ENCODE measurements around the gene CLDN4. TPM values are rescaled to one million over a fixed set of nuclear protein-coding genes. Genes with fewer than 3 reads are reported as not detected.

The CLDN4 gene
- total and polyA plus RNA-seq, 2 donors from 2014 or later: 82.6 to 342 TPM

DNA sequence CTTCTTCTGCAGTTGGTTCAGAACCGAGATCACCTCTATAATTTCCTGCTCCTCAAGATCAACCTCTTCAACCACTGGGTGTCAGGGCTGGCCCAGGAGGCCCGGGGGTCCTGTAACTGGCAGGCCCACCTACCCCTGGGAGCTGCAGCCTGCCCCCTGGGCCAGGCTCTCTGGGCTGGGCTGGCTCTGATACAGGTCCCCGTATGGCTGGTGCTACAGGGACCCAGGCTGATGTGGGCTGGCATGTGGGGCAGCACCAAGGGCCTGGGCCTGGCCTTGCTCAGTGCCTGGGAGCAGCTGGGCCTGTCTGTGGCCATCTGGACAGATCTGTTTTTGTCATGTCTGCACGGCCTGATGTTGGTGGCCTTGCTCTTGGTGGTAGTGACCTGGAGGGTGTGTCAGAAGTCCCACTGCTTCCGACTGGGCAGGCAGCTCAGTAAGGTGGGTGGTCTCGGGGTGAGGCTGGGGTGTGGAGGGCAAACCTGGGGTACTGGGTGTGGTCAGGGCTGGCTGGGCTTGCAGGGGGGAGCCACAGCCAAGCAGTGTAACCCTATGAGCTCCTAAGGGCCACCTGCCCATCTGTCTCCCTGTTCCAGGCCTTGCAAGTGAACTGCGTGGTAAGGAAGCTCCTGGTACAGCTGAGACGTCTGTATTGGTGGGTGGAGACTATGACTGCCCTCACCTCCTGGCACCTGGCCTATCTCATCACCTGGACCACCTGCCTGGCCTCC, 34.4 kb downstream of the CLDN4 start:
- DNase-seq (peak in 1 of 5 donors; percentile 64), FAIRE-seq (no peak)
- peaks cover 0 to 8% (median 5%) of the 10 kb centered on the region in 3 donors for H3K4me1 ChIP-seq (ENCODE audit: control insufficient read depth in 2 of 3, insufficient read depth in 2 of 3, low read depth in 1 of 3, low read length in 3 of 3)
- H3K4me3 ChIP-seq (ENCODE audit: low read length in 3 of 3): no peak overlapping the region
- no peaks in the 10 kb centered on the region for H3K9me3 ChIP-seq (ENCODE audit: control insufficient read depth in 2 of 3, insufficient read depth in 1 of 3, low read length in 3 of 3)
- intact Hi-C loops (cut with DNase I): no loop called here
- TF ChIP-seq CTCF (IDR thresholded peaks at IDR 0.05; ENCODE audit: borderline replicate concordance, extremely low read depth, insufficient read depth): no peak
- H3K27me3 ChIP-seq (ENCODE audit: control insufficient read depth, insufficient read depth, low read length): no peaks in the 10 kb centered on the region
- no peak overlapping the region for H3K27ac ChIP-seq (ENCODE audit: low read depth in 2 of 2, low read length in 2 of 2)
- H3K36me3 ChIP-seq (ENCODE audit: control insufficient read depth in 2 of 3, insufficient read depth in 3 of 3, low read length in 3 of 3): no peaks in the 10 kb centered on the region
- H3K9ac ChIP-seq (ENCODE audit: low read length in 3 of 3): no peak overlapping the region

DNA sequence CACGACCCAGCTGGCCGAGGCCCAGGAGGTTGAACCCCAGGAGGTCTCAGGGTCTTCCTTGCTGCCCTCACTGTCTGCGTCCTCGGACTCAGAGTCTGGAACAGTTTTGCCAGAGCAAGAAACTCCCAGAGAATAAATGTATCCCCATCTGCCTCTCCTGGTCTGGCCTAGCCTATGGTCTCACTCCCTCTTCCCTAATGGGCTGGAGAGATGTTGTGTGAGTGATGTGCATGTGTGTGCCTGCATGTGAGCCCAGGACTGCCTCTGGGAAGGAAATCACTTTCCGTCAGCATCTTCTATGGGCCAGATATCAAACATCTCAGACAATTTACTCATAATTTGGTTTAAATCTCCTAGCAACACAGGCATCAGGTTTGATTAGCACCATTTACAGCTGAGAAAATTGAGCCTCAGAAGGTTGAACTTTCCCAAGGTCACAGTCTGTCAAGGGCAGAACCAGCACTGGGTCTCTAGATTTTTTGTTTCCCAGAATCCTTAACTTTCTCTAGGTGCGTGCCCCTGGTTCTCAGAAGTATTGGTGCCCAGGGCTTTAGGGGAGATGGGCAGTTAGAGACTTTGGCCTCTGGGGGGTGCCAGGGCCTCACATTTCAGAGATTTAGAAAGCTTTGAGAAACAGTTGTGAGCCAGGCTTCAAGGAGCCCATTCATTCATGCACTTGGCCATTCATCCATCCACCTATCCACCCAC, 35.1 kb downstream of the CLDN4 start:
- Histone ChIP-seq H3K4me3 (ENCODE audit: low read length in 3 of 3) (no peak overlapping the region), H3K9ac (ENCODE audit: low read length in 3 of 3) (no peak overlapping the region), H3K27me3 (ENCODE audit: control insufficient read depth, insufficient read depth, low read length) (no peaks in the 10 kb centered on the region), H3K27ac (ENCODE audit: low read depth in 2 of 2, low read length in 2 of 2) (no peak overlapping the region), H3K36me3 (ENCODE audit: control insufficient read depth in 2 of 3, insufficient read depth in 3 of 3, low read length in 3 of 3) (no peaks in the 10 kb centered on the region), H3K4me1 (ENCODE audit: control insufficient read depth in 2 of 3, insufficient read depth in 2 of 3, low read depth in 1 of 3, low read length in 3 of 3) (peaks cover 0 to 8% (median 7%) of the 10 kb centered on the region in 3 donors), H3K9me3 (ENCODE audit: control insufficient read depth in 2 of 3, insufficient read depth in 1 of 3, low read length in 3 of 3) (no peaks in the 10 kb centered on the region)
- DNase-seq (peak in 4 of 5 donors; percentile 46 to 82 (median 66)), FAIRE-seq (no peak)
- TF ChIP-seq CTCF (IDR thresholded peaks at IDR 0.05; ENCODE audit: borderline replicate concordance, extremely low read depth, insufficient read depth): peak; percentile 71
- intact Hi-C loops (cut with DNase I): no loop called here

- H3K9me3 ChIP-seq (ENCODE audit: control insufficient read depth in 2 of 3, insufficient read depth in 1 of 3, low read length in 3 of 3): no peaks in the 10 kb centered on the region
- H3K4me3 ChIP-seq (ENCODE audit: low read length in 3 of 3): no peak overlapping the region
- TF ChIP-seq CTCF (IDR thresholded peaks at IDR 0.05; ENCODE audit: borderline replicate concordance, extremely low read depth, insufficient read depth): no peak
- no peak overlapping the region for H3K27ac ChIP-seq (ENCODE audit: low read depth in 2 of 2, low read length in 2 of 2)
- FAIRE-seq: no peak
- H3K9ac ChIP-seq (ENCODE audit: low read length in 3 of 3): no peak overlapping the region
- peaks cover 0 to 8% (median 7%) of the 10 kb centered on the region in 3 donors for H3K4me1 ChIP-seq (ENCODE audit: control insufficient read depth in 2 of 3, insufficient read depth in 2 of 3, low read depth in 1 of 3, low read length in 3 of 3)
- no peaks in the 10 kb centered on the region for H3K36me3 ChIP-seq (ENCODE audit: control insufficient read depth in 2 of 3, insufficient read depth in 3 of 3, low read length in 3 of 3)
- no peaks in the 10 kb centered on the region for H3K27me3 ChIP-seq (ENCODE audit: control insufficient read depth, insufficient read depth, low read length)
- intact Hi-C loops (cut with DNase I): no loop called here
- no peak for DNase-seq
Measured at GRCh38 chr7:73866446-73866767, 35.6 kb downstream of the CLDN4 start.

Data from kidney (tissue), 14 donors.